Activated T-helper 2 cell treated with anti-CD3 and anti-CD28 coated beads, Interferon-gamma antibody, Interleukin-2, Interleukin-4, amounts not matched to agents 10 μg/mL and 5 μg/mL and 100 μg/mL, durations not matched to agents 14 hours and 24 hours and 36 hours (primary cell): ENCODE results near the gene KIF12. TPM values are rescaled to one million over a fixed set of nuclear protein-coding genes. Genes with fewer than 3 reads are reported as not detected.

Experiments
- DNase-seq: peaks from one replicate; pipeline ENCODE4 v3.0.0; 2021; ENCODE audit warnings: low spot score
- H3K27ac Mint-ChIP-seq: one replicate; pipeline ENCODE4 v1.8.0; 2021; ENCODE audit warnings: mixed read lengths
- H3K27me3 Mint-ChIP-seq: one replicate; pipeline ENCODE4 v1.8.0; 2021; ENCODE audit warnings: low read depth, mixed read lengths
- H3K36me3 Mint-ChIP-seq: one replicate; pipeline ENCODE4 v1.8.0; 2021; ENCODE audit warnings: low read depth, mixed read lengths
- H3K4me1 Mint-ChIP-seq: one replicate; pipeline ENCODE4 v1.8.0; 2021; ENCODE audit warnings: low read depth, mixed read lengths
- H3K4me3 Mint-ChIP-seq: one replicate; pipeline ENCODE4 v1.8.0; 2021; ENCODE audit warnings: low read depth, mild to moderate bottlenecking, moderate library complexity, mixed read lengths
- H3K9me3 Mint-ChIP-seq: one replicate; pipeline ENCODE4 v1.8.0; 2021; ENCODE audit warnings: mixed read lengths
- intact Hi-C: fragments of 100-400 bp; cut with micrococcal nuclease; formaldehyde crosslinking; loops from one replicate; pipeline ENCODE4 v1.15.1; 2023
- total RNA-seq: library from RNA; stranded (reverse); gene quantifications from 2 replicates; pipeline ENCODE4 v1.2.3, GENCODE V29; 2022

The KIF12 gene
- total RNA-seq, 1 donor from 2014 or later: not detected

GRCh38 chr9:114072184-114073140 lies 26.6 kb downstream of the KIF12 start:
- no peak overlapping the region for H3K27ac Mint-ChIP-seq
- H3K4me1 Mint-ChIP-seq: no peaks in the 10 kb centered on the region
- intact Hi-C loops: no loop called here
- peaks cover 1% of the 10 kb centered on the region for H3K27me3 Mint-ChIP-seq
- no peaks in the 10 kb centered on the region for H3K9me3 Mint-ChIP-seq
- no peak overlapping the region for H3K4me3 Mint-ChIP-seq
- DNase-seq: no peak
- H3K36me3 Mint-ChIP-seq: no peaks in the 10 kb centered on the region

GRCh38 chr9:114071197-114071795 lies 27.8 kb downstream of the KIF12 start:
- Mint-ChIP-seq H3K27ac (no peak overlapping the region), H3K4me3 (no peak overlapping the region), H3K36me3 (no peaks in the 10 kb centered on the region), H3K4me1 (no peaks in the 10 kb centered on the region), H3K9me3 (no peaks in the 10 kb centered on the region), H3K27me3 (peaks cover 1% of the 10 kb centered on the region)
- no peak for DNase-seq
- intact Hi-C loops: no loop called here

GRCh38 chr9:114070188-114071103 lies 28.6 kb downstream of the KIF12 start:
- H3K9me3 Mint-ChIP-seq: no peaks in the 10 kb centered on the region
- H3K4me1 Mint-ChIP-seq: no peaks in the 10 kb centered on the region
- H3K27ac Mint-ChIP-seq: no peak overlapping the region
- H3K27me3 Mint-ChIP-seq: peaks cover 1% of the 10 kb centered on the region
- H3K4me3 Mint-ChIP-seq: no peak overlapping the region
- DNase-seq: no peak
- intact Hi-C loops: no loop called here
- H3K36me3 Mint-ChIP-seq: no peaks in the 10 kb centered on the region

- no peak for DNase-seq
- no peaks in the 10 kb centered on the region for H3K36me3 Mint-ChIP-seq
- H3K4me1 Mint-ChIP-seq: no peaks in the 10 kb centered on the region
- no peaks in the 10 kb centered on the region for H3K9me3 Mint-ChIP-seq
- H3K27ac Mint-ChIP-seq: no peak overlapping the region
- no peak overlapping the region for H3K4me3 Mint-ChIP-seq
- no peaks in the 10 kb centered on the region for H3K27me3 Mint-ChIP-seq
- intact Hi-C loops: no loop called here
Observed at GRCh38 chr9:114069476-114070187, 29.5 kb downstream of the KIF12 start.

- Mint-ChIP-seq H3K4me1 (no peaks in the 10 kb centered on the region), H3K27me3 (peaks cover 2% of the 10 kb centered on the region), H3K4me3 (no peak overlapping the region), H3K36me3 (no peaks in the 10 kb centered on the region), H3K27ac (no peak overlapping the region), H3K9me3 (no peaks in the 10 kb centered on the region)
- no peak for DNase-seq
- intact Hi-C loops: no loop called here
Observed at GRCh38 chr9:114065304-114065703, 33.8 kb downstream of the KIF12 start.

- no peak overlapping the region for H3K4me3 Mint-ChIP-seq
- intact Hi-C loops: no loop called here
- no peaks in the 10 kb centered on the region for H3K9me3 Mint-ChIP-seq
- H3K27ac Mint-ChIP-seq: no peak overlapping the region
- no peaks in the 10 kb centered on the region for H3K4me1 Mint-ChIP-seq
- no peaks in the 10 kb centered on the region for H3K36me3 Mint-ChIP-seq
- peak; percentile 3 for DNase-seq
- peaks cover 2% of the 10 kb centered on the region for H3K27me3 Mint-ChIP-seq
Observed at GRCh38 chr9:114061830-114062474, 37.1 kb downstream of the KIF12 start.

- DNase-seq: no peak
- no peaks in the 10 kb centered on the region for H3K36me3 Mint-ChIP-seq
- H3K4me1 Mint-ChIP-seq: no peaks in the 10 kb centered on the region
- intact Hi-C loops: no loop called here
- no peaks in the 10 kb centered on the region for H3K9me3 Mint-ChIP-seq
- no peak overlapping the region for H3K27ac Mint-ChIP-seq
- no peak overlapping the region for H3K4me3 Mint-ChIP-seq
- H3K27me3 Mint-ChIP-seq: peaks cover 2% of the 10 kb centered on the region
Observed at GRCh38 chr9:114061292-114061691, 37.8 kb downstream of the KIF12 start.

GRCh38 chr9:114060711-114061110 lies 38.4 kb downstream of the KIF12 start:
- no peak overlapping the region for H3K27ac Mint-ChIP-seq
- H3K27me3 Mint-ChIP-seq: peaks cover 2% of the 10 kb centered on the region
- intact Hi-C loops: no loop called here
- no peaks in the 10 kb centered on the region for H3K36me3 Mint-ChIP-seq
- peak; percentile 0 for DNase-seq
- H3K9me3 Mint-ChIP-seq: no peaks in the 10 kb centered on the region
- H3K4me3 Mint-ChIP-seq: no peak overlapping the region
- no peaks in the 10 kb centered on the region for H3K4me1 Mint-ChIP-seq

GRCh38 chr9:114060070-114060469 lies 39.0 kb downstream of the KIF12 start:
- Mint-ChIP-seq H3K27ac (no peak overlapping the region), H3K4me1 (no peaks in the 10 kb centered on the region), H3K27me3 (peaks cover 2% of the 10 kb centered on the region), H3K4me3 (no peak overlapping the region), H3K36me3 (no peaks in the 10 kb centered on the region), H3K9me3 (no peaks in the 10 kb centered on the region)
- intact Hi-C loops: no loop called here
- DNase-seq: no peak

GRCh38 chr9:114059047-114059803 lies 39.9 kb downstream of the KIF12 start:
- no peaks in the 10 kb centered on the region for H3K27me3 Mint-ChIP-seq
- no peaks in the 10 kb centered on the region for H3K36me3 Mint-ChIP-seq
- H3K27ac Mint-ChIP-seq: no peak overlapping the region
- H3K9me3 Mint-ChIP-seq: no peaks in the 10 kb centered on the region
- intact Hi-C loops: no loop called here
- no peak for DNase-seq
- no peak overlapping the region for H3K4me3 Mint-ChIP-seq
- H3K4me1 Mint-ChIP-seq: no peaks in the 10 kb centered on the region

- H3K4me1 Mint-ChIP-seq: no peaks in the 10 kb centered on the region
- no peaks in the 10 kb centered on the region for H3K9me3 Mint-ChIP-seq
- no peaks in the 10 kb centered on the region for H3K27me3 Mint-ChIP-seq
- H3K27ac Mint-ChIP-seq: no peak overlapping the region
- no peaks in the 10 kb centered on the region for H3K36me3 Mint-ChIP-seq
- DNase-seq: no peak
- no peak overlapping the region for H3K4me3 Mint-ChIP-seq
- intact Hi-C loops: no loop called here
Observed at GRCh38 chr9:114058688-114059046, 40.4 kb downstream of the KIF12 start.
